Mesenchymal stem cell (in vitro differentiated cells and primary cell): Measurements from ENCODE around the gene SPAG8.

Experiments used
- DNase-seq: peaks from one replicate; pipeline ENCODE4 v3.0.0-alpha.2; 2013
- H2AFZ ChIP-seq: one replicate; pipeline ENCODE4 v1.6.1; 2013; ENCODE audit warnings: low read depth, mild to moderate bottlenecking, control low read depth, inconsistent platforms, low read length, moderate library complexity
- H2AK5ac ChIP-seq: 2 replicates; pipeline ENCODE4 v1.6.1; 2013; ENCODE audit warnings: low read length, moderate library complexity, mild to moderate bottlenecking, inconsistent platforms; ENCODE audit not compliant: severe bottlenecking
- H2BK120ac ChIP-seq: one replicate; pipeline ENCODE4 v1.6.1; 2013; ENCODE audit warnings: low read depth, mild to moderate bottlenecking, inconsistent platforms, low read length, moderate library complexity
- H2BK12ac ChIP-seq, 2 experiments: one replicate each; pipeline ENCODE4 v1.6.1; 2013; ENCODE audit warnings: inconsistent platforms in 2 of 2, low read length in 2 of 2, mild to moderate bottlenecking in 2 of 2, moderate library complexity in 2 of 2, control low read depth in 1 of 2
- H2BK15ac ChIP-seq: one replicate; pipeline ENCODE4 v1.6.1; 2013; ENCODE audit warnings: mild to moderate bottlenecking, low read depth, inconsistent platforms; ENCODE audit not compliant: poor library complexity, severe bottlenecking
- H2BK5ac ChIP-seq: 2 replicates; pipeline ENCODE4 v1.6.1; 2013; ENCODE audit warnings: low read depth, mild to moderate bottlenecking, low read length, control low read depth, inconsistent platforms; ENCODE audit not compliant: poor library complexity, severe bottlenecking
- H3K14ac ChIP-seq, 2 experiments: one replicate each; pipeline ENCODE4 v1.6.1; 2013; ENCODE audit warnings: inconsistent platforms in 2 of 2, low read length in 2 of 2, control low read depth in 1 of 2, mild to moderate bottlenecking in 1 of 2, moderate library complexity in 1 of 2
- H3K18ac ChIP-seq, 2 experiments: one replicate each; pipeline ENCODE4 v1.6.1; 2013; ENCODE audit warnings: inconsistent platforms in 2 of 2, low read length in 2 of 2, control low read depth in 1 of 2, low read depth in 1 of 2, mild to moderate bottlenecking in 1 of 2
- H3K23ac ChIP-seq, 2 experiments: one replicate each; pipeline ENCODE4 v1.6.1; 2013; ENCODE audit warnings: inconsistent platforms in 2 of 2, low read length in 2 of 2, mild to moderate bottlenecking in 2 of 2, moderate library complexity in 2 of 2, control low read depth in 1 of 2
- H3K27ac ChIP-seq: 2 replicates; pipeline ENCODE4 v1.5.1; 2013; ENCODE audit warnings: mild to moderate bottlenecking, moderate library complexity, low read length, control low read depth, inconsistent platforms; ENCODE audit not compliant: poor library complexity, severe bottlenecking
- H3K27me3 ChIP-seq, 2 experiments: 2 replicates each; pipeline versions ENCODE4 v1.6.1 to v1.7.0; 2013; ENCODE audit warnings: low read length in 2 of 2, mild to moderate bottlenecking in 2 of 2, moderate library complexity in 2 of 2, control low read depth in 1 of 2, inconsistent platforms in 1 of 2; ENCODE audit not compliant: control insufficient read depth in 1 of 2, insufficient read depth in 1 of 2
- H3K36me3 ChIP-seq, 2 experiments: 2 replicates each; pipeline versions ENCODE4 v1.6.1 to v1.7.0; 2013; ENCODE audit warnings: low read length in 2 of 2, control low read depth in 1 of 2, inconsistent platforms in 1 of 2, low read depth in 1 of 2, mild to moderate bottlenecking in 1 of 2; ENCODE audit not compliant: insufficient read depth in 2 of 2, control insufficient read depth in 1 of 2
- H3K4ac ChIP-seq, 2 experiments: one replicate each; pipeline ENCODE4 v1.6.1; 2013; ENCODE audit warnings: inconsistent platforms in 2 of 2, low read length in 2 of 2, mild to moderate bottlenecking in 2 of 2, moderate library complexity in 2 of 2, control low read depth in 1 of 2, low read depth in 1 of 2
- H3K4me1 ChIP-seq: 2 replicates; pipeline ENCODE4 v1.6.1; 2013; ENCODE audit warnings: low read depth, low read length, control low read depth; ENCODE audit not compliant: control insufficient read depth, insufficient read depth
- H3K4me2 ChIP-seq: 2 replicates; pipeline ENCODE4 v1.6.1; 2013; ENCODE audit warnings: low read length, mild to moderate bottlenecking, inconsistent platforms; ENCODE audit not compliant: poor library complexity, severe bottlenecking
- H3K4me3 ChIP-seq, 2 experiments: 2 replicates each; pipeline versions ENCODE4 v1.5.1 to v1.7.0; 2013; ENCODE audit warnings: low read length in 2 of 2, mild to moderate bottlenecking in 2 of 2, control low read depth in 1 of 2, low read depth in 1 of 2; ENCODE audit not compliant: insufficient read depth in 1 of 2
- H3K79me1 ChIP-seq: replicated peaks from 2 replicates; pipeline ENCODE4 v1.6.1; 2013; ENCODE audit warnings: mild to moderate bottlenecking, control low read depth, low read length, inconsistent platforms; ENCODE audit not compliant: poor library complexity, severe bottlenecking
- H3K9ac ChIP-seq: 2 replicates; pipeline ENCODE4 v1.7.0; 2013; ENCODE audit warnings: mild to moderate bottlenecking, low read length, moderate library complexity
- H3K9me3 ChIP-seq: 2 replicates; pipeline ENCODE4 v1.7.0; 2013; ENCODE audit warnings: mild to moderate bottlenecking, low read length; ENCODE audit not compliant: control insufficient read depth
- H4K8ac ChIP-seq: one replicate; pipeline ENCODE4 v1.6.1; 2013; ENCODE audit warnings: inconsistent platforms, mild to moderate bottlenecking, low read length, moderate library complexity
- H4K91ac ChIP-seq: one replicate; pipeline ENCODE4 v1.6.1; 2013; ENCODE audit warnings: mild to moderate bottlenecking, low read length, inconsistent platforms
- WGBS: methylation state at CpG from one replicate; pipeline ENCODE4 v1.1.7; 2013; ENCODE audit warnings: mixed read lengths; 5-methylcytosine and 5-hydroxymethylcytosine counted together

The SPAG8 gene

GRCh38 chr9:35795695-35796094 is 16.4 kb downstream of the SPAG8 start:
- no peak overlapping the region for H2BK120ac ChIP-seq
- peaks cover 31% of the 10 kb centered on the region for H3K79me1 ChIP-seq
- no peaks in the 10 kb centered on the region for H3K9me3 ChIP-seq
- no peak overlapping the region for H4K8ac ChIP-seq
- no peak overlapping the region for H2BK12ac ChIP-seq
- H3K27ac ChIP-seq: no peak overlapping the region
- H2BK5ac ChIP-seq: no peak overlapping the region
- no peak overlapping the region for H3K23ac ChIP-seq
- no peak overlapping the region for H3K14ac ChIP-seq
- H3K9ac ChIP-seq: no peak overlapping the region
- H2AK5ac ChIP-seq: no peak overlapping the region
- H3K4me3 ChIP-seq: no peak overlapping the region
- no peak overlapping the region for H2BK15ac ChIP-seq
- H3K4me2 ChIP-seq: no peak overlapping the region
- no peak overlapping the region for H4K91ac ChIP-seq
- H3K36me3 ChIP-seq: peaks cover 18 to 19% of the 10 kb centered on the region in 2 experiments
- H3K4ac ChIP-seq: no peak overlapping the region
- H2AFZ ChIP-seq: no peak overlapping the region
- H3K18ac ChIP-seq: no peak overlapping the region
- no peaks in the 10 kb centered on the region for H3K27me3 ChIP-seq
- peaks cover 30% of the 10 kb centered on the region for H3K4me1 ChIP-seq
- DNase-seq: no peak

GRCh38 chr9:35793461-35793860 is 18.6 kb downstream of the SPAG8 start:
- peak overlapping the region; percentile 75 for H3K9ac ChIP-seq
- H3K18ac ChIP-seq: no peak overlapping the region
- H3K23ac ChIP-seq: no peak overlapping the region
- H3K27ac ChIP-seq: no peak overlapping the region
- peaks cover 0 to 6% of the 10 kb centered on the region in 2 experiments for H3K36me3 ChIP-seq
- H3K4me2 ChIP-seq: peak overlapping the region; percentile 15
- no peaks in the 10 kb centered on the region for H3K27me3 ChIP-seq
- no peak overlapping the region for H2BK120ac ChIP-seq
- no peak overlapping the region for H2BK12ac ChIP-seq
- H3K79me1 ChIP-seq: peaks cover 28% of the 10 kb centered on the region
- H4K91ac ChIP-seq: no peak overlapping the region
- no peak overlapping the region for H2BK15ac ChIP-seq
- peaks cover 29% of the 10 kb centered on the region for H3K4me1 ChIP-seq
- no peak overlapping the region for H2BK5ac ChIP-seq
- H2AFZ ChIP-seq: no peak overlapping the region
- DNase-seq: no peak
- no peak overlapping the region for H3K14ac ChIP-seq
- H3K9me3 ChIP-seq: no peaks in the 10 kb centered on the region
- H2AK5ac ChIP-seq: no peak overlapping the region
- WGBS: 79% methylated on average over 2 of the region's 2 CpGs
- H4K8ac ChIP-seq: no peak overlapping the region
- no peak overlapping the region for H3K4ac ChIP-seq
- H3K4me3 ChIP-seq: peak overlapping the region in 1 of 2 experiments; percentile 77

- H2BK15ac ChIP-seq: no peak overlapping the region
- H3K9me3 ChIP-seq: no peaks in the 10 kb centered on the region
- no peak overlapping the region for H2BK5ac ChIP-seq
- no peak overlapping the region for H3K23ac ChIP-seq
- H3K4me1 ChIP-seq: peaks cover 29% of the 10 kb centered on the region
- H2AK5ac ChIP-seq: no peak overlapping the region
- H3K18ac ChIP-seq: peak overlapping the region in 1 of 2 experiments; percentile 13
- no peak for DNase-seq
- H3K27ac ChIP-seq: no peak overlapping the region
- peaks cover 0 to 6% of the 10 kb centered on the region in 2 experiments for H3K36me3 ChIP-seq
- H3K14ac ChIP-seq: no peak overlapping the region
- H3K9ac ChIP-seq: peak overlapping the region; percentile 75
- no peak overlapping the region for H4K8ac ChIP-seq
- no peak overlapping the region for H2BK120ac ChIP-seq
- H3K4ac ChIP-seq: peak overlapping the region in 1 of 2 experiments; percentile 36
- peak overlapping the region in 1 of 2 experiments; percentile 77 for H3K4me3 ChIP-seq
- no peak overlapping the region for H2BK12ac ChIP-seq
- H2AFZ ChIP-seq: no peak overlapping the region
- no peak overlapping the region for H4K91ac ChIP-seq
- H3K79me1 ChIP-seq: peaks cover 28% of the 10 kb centered on the region
- 95% methylated on average over 14 of the region's 14 CpGs for WGBS
- no peaks in the 10 kb centered on the region for H3K27me3 ChIP-seq
- H3K4me2 ChIP-seq: no peak overlapping the region
These were observed 19.2 kb downstream of the SPAG8 start for GRCh38 chr9:35792826-35793225.

- peak overlapping the region; percentile 80 for H3K4me2 ChIP-seq
- peak overlapping the region; percentile 71 for H4K8ac ChIP-seq
- peaks cover 26% of the 10 kb centered on the region for H3K79me1 ChIP-seq
- H3K4me3 ChIP-seq: peak overlapping the region; percentile 65 to 77
- H3K9ac ChIP-seq: peak overlapping the region; percentile 91
- peak overlapping the region; percentile 17 to 36 for H3K4ac ChIP-seq
- no peak overlapping the region for H3K27ac ChIP-seq
- DNase-seq: no peak
- H3K36me3 ChIP-seq: peaks cover 0 to 6% of the 10 kb centered on the region in 2 experiments
- no peaks in the 10 kb centered on the region for H3K9me3 ChIP-seq
- H2BK15ac ChIP-seq: no peak overlapping the region
- no peaks in the 10 kb centered on the region for H3K27me3 ChIP-seq
- peak overlapping the region in 1 of 2 experiments; percentile 67 for H3K23ac ChIP-seq
- no peak overlapping the region for H2BK5ac ChIP-seq
- 84% methylated on average over 32 of the region's 34 CpGs for WGBS
- H4K91ac ChIP-seq: peak overlapping the region; percentile 31
- H2BK12ac ChIP-seq: peak overlapping the region in 1 of 2 experiments; percentile 7
- peaks cover 28% of the 10 kb centered on the region for H3K4me1 ChIP-seq
- H2AFZ ChIP-seq: peak overlapping the region; percentile 73
- no peak overlapping the region for H2AK5ac ChIP-seq
- no peak overlapping the region for H3K14ac ChIP-seq
- peak overlapping the region; percentile 93 to 95 for H3K18ac ChIP-seq
- no peak overlapping the region for H2BK120ac ChIP-seq
These were observed 19.8 kb downstream of the SPAG8 start for GRCh38 chr9:35792024-35792813.
